GM21367 (cell line): ENCODE data around the gene EXTL1.

Source experiments
- ATAC-seq: cut with Tn5 transposase; IDR thresholded peaks from one replicate; pipeline ENCODE4 v1.9.1; 2021; ENCODE audit not compliant: unreplicated experiment

Gene EXTL1

GRCh38 chr1:26070296-26070962 lies 48.9 kb downstream of the EXTL1 start:
- ATAC-seq: no peak

DNA sequence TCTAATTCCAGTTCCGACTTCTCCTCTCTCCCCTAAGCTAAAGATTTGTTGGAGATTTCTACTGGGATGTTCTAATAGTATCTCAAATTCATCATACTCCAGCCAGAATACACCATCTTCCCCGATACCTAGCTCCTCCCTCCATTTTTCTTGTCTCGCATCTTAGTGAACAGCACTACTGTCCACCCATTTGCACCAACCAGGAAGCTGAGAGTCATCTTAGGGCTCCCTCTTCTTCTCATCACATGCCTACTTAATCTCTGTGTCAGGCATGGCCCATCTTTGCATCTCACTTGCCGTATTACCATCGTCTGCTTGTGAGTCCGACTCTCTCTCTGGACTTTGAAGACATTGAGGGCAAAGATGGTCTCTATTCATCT lies 49.4 kb downstream of the EXTL1 start:
- no peak for ATAC-seq

- no peak for ATAC-seq
Measured at GRCh38 chr1:26072305-26072704, 50.7 kb downstream of the EXTL1 start.

- no peak for ATAC-seq
Measured at GRCh38 chr1:26075421-26076144, 54.0 kb downstream of the EXTL1 start.

DNA sequence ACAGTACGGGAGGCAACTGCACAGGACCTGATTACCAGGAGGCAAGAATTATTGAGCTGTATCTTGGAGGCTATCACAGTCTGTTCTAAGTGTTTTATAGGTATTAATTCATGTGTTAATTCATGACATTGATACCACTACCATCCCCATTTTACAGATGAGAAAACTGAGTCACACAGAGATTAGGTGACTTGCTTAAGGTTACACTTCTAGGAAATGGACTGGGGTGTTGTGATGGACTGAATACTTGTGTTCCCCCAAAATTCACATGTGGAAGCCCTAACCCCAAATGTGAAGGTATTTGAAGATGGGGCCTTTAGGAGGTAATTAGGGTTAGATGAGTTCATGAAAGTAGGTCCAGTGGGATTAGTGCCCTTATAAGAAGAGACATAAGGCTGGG lies 55.9 kb downstream of the EXTL1 start:
- ATAC-seq: no peak

DNA sequence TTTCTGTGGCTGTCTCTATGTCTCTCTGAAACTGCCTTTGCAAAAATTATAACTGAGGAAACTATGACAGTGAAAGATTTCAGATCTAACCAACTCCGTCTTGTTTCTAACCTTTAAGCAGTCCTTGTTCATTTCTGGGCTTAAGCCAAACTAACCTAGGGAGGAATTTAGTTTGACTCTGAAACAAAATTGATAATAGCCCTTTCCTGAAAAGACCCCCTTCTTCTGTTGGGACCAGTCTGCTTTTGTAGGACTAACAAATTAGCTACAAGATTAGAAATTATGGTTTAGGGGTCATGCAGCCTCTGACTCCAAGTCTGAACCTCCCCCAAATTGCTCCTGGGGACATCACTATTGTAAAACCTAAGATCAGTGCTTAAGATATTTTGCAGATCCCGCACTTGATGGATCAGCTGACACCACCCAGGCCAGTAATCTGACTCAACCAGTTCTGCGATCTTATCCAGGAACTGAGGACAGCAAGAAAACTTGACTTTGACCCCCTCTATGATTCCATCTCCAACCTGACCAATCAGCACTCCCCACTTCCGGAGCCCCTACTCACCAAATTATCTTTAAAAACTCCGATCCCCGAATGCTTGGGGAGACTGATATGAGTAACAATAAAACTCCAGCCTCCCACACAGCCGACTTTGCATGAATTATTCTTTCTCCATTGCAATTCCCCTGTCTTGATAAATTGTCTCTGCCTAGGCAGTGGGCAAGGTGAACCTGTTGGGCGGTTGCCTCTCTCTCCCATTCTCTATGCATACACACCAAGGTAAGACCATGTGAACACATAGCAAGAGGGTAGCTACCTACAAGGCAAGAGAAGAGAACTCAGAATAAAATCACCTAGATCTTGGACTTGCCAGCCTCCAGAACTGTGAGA lies 57.0 kb downstream of the EXTL1 start:
- no peak for ATAC-seq

DNA sequence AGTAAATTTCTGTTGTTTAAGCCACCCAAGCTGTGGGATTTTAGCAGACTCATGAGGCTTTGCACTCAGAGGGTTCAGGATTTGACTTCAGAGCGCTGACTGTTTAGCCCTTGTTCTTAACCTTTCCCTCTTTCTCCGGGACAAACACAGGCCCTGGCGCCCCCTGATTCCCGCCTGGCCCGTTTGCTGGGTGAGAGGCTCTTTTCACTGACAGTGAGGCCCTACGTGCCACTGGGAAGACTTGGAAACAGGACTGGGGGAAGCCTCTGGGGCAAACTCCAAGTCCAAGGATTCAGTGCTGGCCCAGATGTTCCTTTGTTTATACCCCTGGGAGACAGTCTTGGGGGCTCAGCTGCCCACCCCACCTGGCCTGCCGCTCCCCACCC lies 57.6 kb downstream of the EXTL1 start:
- no peak for ATAC-seq

DNA sequence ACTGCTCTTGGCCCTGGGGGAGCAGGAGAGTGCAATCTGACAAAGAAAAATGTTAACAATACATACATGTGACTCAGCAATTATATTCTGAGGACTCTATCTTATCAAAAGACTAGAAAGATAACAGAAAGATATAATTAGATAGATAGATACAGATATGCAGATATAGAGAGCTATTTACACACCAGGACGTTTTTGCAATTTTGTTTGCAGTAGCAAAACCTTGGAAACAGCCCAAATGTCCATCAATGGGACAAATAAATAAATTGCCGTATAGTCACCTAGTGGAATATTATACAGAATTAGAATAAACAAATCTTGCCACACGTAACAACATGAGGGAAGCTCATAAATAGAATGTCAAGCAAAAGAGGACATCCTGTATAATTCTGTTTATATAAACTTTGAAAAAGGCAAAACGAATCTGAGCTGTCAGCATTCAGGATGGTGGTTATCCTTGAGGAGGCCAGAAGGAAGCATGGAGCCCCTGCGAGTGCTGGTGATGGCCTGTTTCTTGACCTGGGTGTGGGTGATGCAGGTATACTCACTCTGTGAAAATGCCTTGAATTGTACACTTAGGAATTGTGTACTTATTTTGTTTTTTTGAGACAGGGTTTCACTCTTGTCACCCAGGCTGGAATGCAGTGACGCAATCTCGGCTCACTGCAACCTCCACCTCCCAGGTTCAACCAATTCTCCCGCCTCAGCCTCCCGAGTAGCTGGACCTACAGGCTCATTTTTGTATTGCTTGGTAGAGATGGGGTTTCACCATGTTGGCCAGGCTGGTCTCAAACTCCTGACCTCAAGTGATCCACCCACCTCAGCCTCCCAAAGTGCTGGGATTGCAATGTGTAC lies 58.6 kb downstream of the EXTL1 start:
- ATAC-seq: no peak

DNA sequence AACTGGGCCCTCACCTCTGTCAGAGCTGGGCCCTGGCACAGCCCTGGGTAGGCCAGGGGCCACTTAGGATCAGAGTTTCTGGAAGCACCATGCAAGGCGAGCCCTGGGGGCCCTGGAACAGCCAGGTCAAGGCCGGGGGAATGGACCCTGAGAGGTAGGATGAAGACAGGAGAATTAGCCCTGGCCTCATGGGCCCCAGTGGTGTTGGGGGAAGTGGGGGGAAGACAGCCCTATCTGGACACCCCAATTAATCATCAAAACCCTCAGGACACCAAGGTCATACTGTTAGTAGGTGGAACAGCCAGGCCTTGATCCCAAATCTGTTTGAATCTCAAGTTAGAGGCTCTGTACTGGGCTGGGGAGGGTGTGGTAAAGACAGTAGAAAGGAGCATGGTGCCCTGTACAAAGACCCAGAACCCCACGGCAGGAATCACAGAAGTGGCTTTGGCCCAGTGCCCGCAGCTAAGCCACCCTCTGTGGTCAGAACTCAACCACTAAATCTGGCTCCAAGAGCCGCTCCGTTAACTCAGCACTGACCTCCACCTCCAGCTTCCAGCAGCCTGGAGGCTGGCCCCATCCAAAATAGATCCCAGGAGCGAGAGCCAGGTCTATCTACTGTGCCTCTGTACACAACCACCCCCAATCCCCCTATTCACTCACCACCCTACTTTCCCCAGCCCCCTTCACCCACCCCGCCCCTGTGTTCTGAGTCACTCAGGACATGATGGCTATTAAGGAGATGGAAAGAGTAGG lies 59.9 kb downstream of the EXTL1 start:
- ATAC-seq: no peak

DNA sequence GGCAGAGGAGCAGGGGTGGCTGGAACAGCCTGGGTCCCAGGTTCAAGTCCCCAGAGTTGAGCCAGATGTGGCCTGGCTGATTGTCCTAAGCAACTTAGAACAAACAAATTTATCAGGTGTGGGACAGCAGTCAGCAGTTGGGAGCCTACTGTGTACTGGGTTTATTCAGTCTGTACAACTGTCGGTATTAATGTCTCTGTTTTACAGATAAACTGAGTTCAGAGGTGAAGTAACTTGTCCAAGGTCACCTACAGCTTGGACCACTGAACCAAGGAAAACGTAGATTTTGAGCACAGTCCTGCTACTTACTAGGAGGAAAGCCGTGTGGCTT lies 60.4 kb downstream of the EXTL1 start:
- no peak for ATAC-seq

DNA sequence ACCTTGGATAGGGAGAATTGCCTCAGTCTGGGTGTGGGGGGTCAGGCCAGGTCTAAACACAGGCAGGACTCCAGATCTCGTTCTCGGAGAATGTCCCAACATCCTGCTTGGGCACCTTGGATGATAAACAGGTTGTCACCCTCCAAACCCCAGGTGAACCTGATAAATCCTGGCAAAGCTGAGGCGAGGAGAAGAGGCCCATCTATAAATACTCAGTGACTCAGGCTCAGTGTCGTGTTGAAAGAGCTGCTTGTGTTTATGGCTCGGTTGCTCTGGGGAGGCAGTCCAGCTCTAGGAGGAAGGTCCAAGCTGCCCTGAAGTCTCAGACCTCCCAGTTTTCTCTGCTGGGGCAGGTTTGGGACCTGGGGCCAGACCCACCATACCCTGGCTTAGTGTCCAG lies 61.6 kb downstream of the EXTL1 start:
- ATAC-seq: no peak

DNA sequence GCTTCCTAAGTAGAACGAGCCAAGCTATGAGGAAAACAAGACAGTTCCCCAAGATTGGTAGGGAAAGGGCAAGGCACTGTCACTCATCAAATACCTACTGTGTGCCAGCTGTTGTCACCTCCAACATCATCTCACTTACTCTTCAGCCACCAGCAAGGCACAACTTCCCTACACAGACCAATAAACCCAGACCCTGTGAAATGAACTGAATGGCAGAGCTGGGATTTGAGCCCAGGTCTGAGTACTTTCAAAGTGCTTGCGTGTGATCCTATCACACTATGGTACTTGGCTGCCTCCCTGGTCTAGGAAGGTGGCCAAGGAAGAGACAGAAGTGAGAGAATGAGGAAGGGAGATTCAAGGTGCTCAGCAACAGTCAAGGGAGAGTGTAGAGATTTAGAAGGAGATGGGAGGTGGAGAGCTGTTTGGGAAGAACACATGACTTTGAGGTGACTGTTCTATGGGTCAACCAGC lies 62.6 kb downstream of the EXTL1 start:
- ATAC-seq: no peak

GRCh38 chr1:26084844-26085243 lies 63.3 kb downstream of the EXTL1 start:
- ATAC-seq: no peak
